Ammon's horn (tissue), 1 donor: ENCODE results near the gene MYO6.
"Not testable (repeated sequence)": the region's sequence is repeated elsewhere in the genome, so short reads cannot be mapped to it uniquely, and the experiment has no call there.

Source experiments
- DNase-seq: peaks from one replicate; pipeline ENCODE4 v3.0.0-alpha.2; 2016; ENCODE audit warnings: low spot score

The MYO6 gene

DNA sequence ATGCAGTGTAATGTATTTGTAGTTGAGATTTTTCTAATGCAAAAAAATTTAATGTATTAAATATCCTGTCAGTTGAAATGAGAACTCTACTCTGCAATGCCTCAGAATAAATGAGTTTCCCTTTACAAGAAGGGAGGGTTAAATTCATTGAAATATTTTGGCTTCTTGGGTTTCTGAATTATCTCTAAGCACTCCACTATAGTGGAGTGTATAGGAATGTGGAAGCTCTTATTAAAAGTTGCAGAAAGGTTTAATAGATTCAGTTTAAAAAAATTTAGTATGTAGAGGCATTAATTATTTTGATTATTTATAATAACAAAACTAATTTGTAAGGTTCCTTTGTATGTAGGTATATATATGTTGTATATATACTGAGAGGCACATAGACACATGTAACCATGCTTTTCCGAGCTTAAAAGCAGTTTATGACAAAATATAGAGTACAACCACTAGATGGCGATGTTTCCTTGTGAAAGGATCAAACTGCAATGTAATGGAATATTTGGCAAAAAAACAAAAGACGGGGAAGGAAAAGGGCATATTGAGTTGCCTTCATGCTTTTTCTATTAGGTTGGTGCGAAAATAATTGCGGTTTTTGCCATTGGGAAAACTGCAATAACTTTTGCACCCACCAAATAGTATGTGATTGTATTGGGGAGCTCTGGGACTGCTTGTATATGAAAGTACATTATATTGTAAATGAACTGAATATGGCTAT, 144.2 kb downstream of the MYO6 start:
- peak; percentile 78 for DNase-seq

DNA sequence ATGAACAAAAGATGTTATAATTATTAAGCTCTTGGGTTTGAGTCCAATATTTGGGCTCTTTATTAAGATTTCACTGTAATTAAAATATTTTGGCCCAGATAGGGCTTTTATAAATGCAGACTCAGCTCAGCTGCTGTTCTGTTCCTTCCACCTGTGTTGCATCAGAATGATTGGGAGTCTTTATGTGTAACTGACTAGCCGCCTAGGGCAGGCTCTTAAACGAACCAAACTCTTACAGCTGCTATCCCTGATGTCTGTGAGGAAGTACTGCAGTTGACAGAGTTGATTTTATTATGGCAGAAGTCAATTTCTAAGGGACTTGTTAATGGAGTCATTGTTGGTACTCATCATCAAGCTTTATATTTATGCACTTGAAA, 144.7 kb downstream of the MYO6 start:
- DNase-seq, result no peak

DNA sequence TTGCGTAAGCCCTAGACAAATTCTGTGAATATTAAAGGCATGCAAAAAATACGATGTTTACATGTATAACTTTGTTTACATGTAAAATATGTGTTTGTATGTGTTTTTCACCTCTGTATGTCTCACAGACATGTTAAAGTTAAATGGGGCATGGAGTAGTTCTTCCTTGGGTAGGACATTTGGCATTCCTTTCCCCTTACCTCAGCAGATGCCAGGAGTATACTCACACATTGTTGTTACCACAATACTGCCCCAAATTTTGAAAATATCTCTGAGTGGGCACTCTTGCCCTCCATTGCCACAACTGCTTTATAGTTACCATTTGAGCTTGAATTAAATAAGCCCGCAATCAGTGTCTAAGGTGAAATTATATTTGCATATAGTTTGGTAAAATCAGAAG, 147.5 kb downstream of the MYO6 start:
- no peak for DNase-seq

DNA sequence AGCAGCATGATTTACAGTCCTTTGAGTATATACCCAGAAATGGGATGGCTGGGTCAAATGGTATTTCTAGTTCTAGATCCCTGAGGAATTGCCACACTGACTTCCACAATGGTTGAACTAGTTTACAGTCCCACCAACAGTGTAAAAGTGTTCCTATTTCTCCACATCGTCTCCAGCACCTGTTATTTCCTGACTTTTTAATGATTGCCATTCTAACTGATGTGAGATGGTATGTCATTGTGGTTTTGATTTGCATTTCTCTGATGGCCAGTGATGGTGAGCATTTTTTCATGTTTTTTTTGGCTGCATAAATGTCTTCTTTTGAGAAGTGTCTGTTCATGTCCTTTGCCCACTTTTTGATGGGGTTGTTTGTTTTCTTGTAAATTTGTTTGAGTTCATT, 151.2 kb downstream of the MYO6 start:
- DNase-seq, result not testable (repeated sequence)

DNA sequence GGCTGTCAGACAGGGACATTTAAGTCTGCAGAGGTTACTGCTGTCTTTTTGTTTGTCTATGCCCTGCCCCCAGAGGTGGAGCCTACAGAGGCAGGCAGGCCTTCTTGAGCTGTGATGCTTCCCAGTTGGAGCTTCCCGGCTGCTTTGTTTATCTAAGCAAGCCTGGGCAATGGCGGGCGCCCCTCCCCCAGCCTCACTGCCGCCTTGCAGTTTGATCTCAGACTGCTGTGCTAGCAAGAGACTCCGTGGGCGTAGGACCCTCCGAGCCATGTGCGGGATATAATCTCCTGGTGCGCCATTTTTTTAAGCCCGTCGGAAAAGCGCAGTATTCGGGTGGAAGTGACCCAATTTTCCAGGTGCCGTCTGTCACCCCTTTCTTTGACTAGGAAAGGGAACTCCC, 156.1 kb downstream of the MYO6 start:
- DNase-seq, result not testable (repeated sequence)

DNA sequence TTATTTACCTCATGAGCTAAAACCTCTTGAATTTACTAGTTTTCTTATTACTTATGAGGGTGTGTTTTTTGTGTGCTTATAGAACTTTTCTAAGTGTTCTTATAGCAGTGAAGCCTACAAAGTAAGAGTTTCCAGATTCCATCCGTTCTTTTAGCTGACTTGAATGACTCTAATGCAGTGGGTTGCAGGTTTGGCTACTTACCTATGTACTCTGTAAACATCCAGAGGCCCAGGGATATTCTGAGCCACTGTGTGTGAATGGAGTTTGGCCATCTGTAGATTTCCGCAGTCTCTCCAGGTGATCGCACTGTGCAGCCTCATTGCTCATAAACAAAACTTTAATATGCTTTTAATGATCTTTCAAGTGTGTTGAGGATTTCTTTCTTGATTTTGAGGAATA, 157.8 kb downstream of the MYO6 start:
- no peak for DNase-seq

DNA sequence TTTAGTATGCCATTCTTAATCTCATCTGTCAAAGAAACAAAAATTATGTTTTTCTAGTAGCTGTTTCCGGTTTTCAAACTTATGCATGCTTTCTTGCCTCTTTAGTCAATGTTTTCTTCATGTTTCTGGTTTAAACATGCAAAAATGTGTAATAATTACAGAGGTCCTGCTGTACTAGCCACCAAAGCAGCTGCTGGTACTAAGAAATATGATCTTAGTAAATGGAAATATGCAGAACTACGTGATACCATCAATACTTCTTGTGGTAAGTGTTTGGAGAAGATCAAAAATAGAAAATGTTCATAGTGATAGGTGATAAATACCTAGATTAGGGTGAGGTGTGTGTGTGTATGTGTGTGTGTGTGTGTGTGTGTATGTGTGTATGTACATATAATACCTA, 158.4 kb downstream of the MYO6 start:
- DNase-seq, result no peak

DNA sequence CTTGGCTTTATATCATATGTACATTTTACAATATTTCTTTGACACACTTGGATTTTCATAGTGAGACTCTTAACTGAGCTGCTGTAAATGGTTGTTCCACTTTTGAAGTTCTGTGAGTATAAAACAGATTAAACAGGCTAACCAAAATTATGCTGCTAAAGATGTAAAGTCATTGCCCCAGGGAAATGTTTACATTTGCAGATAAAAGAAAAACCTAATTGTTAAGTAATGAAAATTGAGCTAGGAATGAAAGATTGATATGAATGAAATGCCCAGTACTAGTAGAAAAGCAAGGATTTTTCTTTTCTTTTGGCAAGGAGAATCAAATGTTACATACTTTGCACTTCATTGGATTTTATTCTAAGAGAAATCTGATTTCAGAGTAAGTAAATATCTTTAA, 164.0 kb downstream of the MYO6 start:
- no peak for DNase-seq

DNA sequence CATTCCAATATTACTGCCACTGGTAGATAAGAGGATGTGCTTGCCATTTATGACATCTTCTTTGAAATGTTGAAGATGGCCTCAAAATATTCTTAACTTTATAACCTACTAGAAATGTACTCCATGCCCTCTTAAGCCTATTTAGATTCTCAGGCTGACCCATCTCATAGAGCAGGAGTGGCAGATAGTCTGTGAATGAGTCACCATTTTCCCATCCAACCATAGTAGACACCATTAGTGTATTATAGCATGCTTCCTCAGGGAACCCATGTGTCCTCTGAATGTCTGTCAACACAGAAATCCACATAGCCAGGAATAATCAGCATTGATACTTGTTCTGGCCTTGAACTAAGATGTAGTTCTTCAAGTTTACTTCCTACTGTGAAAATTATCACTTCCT, 173.2 kb downstream of the MYO6 start:
- no peak for DNase-seq

DNA sequence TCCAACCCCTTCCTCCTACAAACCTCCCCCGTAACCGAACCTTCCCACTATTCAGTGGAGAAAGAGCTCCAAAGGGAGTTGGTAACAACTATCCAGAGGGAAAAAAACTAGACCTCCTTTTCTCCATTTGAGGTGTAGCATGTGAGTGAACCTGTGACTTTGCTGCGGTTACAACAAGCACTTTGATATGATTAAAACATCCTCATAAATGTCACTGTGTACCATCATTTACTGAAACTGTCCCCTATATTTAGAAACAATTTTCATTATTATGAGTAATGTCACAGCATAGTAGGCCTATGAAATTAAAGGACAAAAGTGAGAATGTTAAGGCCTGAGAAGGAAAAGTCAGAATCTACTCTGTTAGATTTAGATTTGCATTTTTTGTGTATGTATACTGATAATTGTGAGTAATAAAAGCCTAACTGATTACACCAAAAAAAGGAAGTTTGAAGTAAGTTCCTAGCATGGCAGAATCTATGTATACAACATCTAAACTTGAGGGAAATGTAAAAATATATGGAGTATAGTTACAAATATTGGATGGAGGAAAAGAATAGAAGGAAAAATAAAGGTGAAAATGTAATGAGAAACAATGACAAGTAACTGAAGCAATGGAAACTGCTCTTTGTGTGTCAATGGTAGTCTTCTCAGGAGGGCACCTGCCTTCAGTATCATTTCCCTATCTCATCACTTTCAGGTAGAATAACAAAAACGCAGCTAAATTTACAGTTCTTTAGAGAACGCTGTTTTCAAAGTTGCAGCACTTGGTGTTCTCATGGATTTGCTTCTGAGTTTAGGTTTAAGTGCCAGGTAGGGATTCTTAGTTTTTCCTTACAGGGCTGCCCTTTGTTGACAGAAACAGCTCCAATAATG, 177.5 kb downstream of the MYO6 start:
- DNase-seq, result no peak

DNA sequence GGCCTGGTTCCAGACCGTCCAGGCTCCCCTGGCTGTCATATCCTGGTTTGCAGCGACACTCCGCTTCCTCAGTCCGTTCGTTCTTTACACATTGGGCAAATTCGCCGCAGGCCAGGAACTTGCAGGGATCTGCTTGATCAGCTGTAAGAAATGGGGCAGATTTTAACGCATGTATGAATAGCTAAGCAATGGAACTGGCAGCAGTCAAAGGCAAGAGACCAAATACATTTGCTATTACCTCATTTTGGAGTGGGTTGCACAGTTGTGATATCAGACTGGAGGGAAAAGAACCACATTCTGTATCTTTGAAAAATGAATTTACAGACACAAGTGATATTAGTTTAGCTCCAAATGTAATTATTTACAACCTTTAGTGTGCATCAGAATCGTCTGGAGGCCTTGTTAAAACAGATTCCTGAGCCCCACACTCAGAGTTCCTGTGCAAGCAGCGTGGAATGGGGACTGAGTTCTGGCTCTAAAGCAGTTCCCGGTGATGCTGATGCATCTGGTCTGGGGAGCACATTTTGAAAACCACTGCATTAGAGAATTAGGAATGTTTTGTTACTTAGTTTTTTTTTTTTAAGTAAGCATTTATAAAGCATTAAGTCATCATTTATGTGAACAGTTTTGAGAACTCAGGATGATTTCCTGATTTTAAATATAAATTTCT, 182.1 kb downstream of the MYO6 start:
- DNase-seq, result no peak

DNA sequence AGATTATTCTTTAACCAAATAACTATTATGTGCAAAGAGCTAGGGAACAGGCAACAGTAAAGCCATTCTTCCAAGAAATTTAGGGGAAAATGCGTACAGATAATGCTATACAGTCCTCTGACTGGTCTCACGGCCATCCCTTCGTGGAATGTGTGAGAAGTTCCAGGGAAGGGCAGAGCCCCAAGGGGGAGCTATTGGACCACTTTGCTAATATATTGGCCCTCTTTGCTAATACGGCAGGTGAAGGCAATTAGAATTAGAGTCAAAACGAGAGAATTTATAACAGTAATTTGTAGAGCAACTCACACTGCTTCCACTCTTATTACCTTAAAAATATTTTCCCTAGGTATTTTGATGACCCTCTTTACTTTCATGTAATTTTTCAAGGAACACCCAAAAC, 183.0 kb downstream of the MYO6 start:
- DNase-seq, result peak; percentile 12

DNA sequence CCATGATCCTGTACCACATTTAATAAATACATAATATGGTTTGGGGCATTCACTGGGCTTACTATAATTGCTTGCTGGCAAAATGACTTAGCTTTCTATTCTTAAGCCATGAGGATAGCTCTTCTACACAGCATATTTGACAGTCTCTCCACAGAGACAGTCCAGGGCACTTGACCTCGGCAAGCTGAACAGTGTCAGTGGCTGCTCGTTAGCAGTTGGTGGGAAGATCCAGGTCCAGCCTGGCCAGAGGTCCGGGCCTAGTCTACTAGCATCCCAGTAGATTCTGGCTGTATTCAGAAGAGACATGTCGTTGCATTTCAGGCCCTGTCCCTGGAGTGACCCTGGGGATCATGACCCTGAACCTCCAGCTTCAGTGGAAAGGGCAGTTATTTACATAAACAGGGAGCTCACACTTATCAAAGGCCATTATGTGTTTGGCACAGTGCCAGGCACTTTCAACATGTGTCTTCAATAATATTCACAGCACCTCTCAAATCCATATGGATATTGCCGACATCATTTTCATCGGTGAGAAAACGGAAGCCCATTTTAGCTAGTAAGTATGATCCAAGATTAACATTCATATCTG, 184.4 kb downstream of the MYO6 start:
- DNase-seq, result peak; percentile 13

DNA sequence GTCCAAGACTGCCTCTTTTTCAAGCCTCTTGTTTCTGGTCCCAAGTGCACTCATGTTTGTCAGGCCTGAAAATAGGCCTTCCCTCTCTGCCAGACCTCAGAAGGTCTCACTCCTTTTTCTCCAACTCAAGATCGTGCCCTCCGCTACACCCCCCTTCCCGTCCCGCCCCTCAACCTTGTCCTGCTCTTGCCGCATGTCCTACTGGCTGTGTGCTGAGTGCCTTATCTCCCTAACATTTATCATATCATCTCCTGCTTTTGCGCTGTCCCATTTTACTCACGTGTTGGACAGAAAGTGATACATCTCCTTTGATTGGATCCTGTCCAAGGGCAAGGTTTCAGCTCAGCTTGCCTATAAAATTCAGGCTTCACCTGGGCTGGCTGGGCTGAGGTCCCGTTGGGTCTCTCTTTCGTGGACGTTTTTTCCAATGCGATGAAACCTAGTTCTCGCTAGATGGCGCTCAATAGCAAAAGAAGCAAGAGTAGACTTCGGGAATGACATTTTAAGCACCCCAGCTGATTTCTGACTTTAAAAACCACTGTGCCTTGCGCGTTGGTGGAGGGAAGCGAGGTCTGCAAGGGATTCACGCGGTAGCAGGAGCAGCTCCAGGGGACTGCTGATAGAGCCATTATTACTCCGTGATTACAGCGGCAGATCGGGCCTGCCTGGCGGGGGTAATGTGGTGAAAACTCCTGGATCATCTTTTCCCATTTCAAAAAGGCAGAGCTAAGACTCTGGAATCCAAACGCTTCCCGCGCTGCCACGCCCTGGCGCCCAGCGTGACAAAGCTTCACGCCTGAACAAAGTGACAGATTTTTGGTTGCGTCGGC, 185.8 kb downstream of the MYO6 start:
- DNase-seq, result peak; percentile 85

DNA sequence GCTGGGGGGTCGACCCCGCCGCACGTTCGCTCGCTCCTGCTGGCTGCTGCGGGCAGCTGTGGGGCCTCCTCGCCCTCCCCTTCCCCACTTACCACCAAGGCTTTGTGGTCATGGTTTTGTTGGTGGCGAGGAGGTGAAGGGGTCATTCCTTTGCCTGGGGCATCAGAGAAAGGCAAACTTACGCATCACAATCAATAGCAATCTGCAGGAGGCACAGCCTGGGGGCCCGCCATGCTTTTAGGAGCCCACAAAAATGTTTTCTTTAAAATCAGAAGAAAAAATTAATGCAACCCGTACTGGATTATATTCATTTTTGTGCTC, 186.4 kb downstream of the MYO6 start:
- DNase-seq, result no peak

DNA sequence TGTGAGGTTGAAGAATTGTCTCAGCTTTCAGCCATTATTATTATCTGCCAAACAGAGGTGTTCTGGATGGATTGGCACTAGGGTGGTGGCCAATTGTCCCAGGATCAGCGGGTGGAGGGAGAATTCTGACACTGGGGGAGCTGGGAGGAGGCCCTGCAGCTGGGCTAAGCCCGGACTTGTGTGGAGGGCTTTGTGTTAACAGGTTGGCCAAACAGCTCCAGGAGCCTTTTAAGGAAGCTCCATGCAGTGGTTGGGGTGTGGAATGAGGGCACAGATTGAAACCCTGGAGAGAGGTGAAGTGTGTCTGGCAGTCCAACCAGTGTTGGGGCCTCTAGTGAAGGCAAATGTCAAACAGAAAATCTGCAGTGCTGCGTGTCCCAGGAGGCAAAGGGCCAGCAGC, 187.6 kb downstream of the MYO6 start:
- no peak for DNase-seq

DNA sequence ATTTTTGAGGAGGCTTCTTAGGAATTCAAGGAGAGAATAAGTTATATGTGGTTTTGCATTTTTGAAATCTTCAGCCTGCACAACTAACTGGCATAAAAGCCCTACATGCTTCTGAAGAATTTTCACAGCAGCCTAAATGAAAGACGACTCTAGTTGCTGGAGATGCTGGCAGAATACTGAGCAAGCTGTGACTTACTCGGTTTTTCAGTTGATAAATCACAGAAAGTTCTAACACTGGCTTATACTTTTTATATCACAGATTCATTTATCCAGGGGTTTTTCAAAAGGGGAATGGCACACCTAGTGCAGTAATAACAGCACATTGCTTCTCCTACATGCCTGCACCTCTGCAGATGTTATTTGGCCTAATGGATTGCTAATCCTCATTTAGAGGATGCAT, 188.8 kb downstream of the MYO6 start:
- no peak for DNase-seq

DNA sequence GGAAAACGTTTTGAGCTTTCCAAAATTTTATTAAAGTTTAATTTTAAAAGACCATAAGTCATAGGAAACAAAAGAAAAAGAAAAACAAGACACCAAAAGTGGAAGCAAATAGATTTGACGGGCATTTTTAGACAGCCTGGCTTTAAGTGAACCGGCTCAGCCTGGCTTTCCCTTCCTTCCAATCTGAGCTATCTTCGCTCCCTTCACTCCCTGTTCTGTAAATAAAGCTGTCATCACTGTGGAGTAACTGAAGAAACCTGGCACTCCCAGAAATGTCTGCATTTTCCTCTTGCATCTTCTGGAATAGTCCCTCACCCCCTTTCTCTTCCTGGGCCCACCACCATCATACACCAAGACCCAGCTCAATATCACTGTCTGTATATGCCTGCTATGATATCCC, 191.5 kb downstream of the MYO6 start:
- no peak for DNase-seq

DNA sequence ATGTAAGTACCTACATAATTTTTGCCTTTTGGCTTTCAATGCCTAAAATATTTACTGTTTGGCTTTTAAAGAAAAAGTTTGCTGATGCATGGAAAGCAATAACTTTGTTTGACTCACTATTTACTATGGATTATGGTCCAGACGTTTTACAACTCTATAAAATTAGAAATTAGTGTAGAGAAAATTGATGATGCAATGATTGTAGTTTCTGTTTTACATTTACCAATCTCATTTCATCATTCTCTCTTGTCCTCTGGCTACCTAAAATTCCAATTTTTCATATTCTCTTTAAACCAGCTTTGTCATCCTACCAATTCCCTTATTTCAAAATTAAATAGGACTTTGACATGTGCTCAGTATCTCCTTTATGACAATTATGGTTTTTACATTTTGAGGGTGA, 192.5 kb downstream of the MYO6 start:
- DNase-seq, result no peak

DNA sequence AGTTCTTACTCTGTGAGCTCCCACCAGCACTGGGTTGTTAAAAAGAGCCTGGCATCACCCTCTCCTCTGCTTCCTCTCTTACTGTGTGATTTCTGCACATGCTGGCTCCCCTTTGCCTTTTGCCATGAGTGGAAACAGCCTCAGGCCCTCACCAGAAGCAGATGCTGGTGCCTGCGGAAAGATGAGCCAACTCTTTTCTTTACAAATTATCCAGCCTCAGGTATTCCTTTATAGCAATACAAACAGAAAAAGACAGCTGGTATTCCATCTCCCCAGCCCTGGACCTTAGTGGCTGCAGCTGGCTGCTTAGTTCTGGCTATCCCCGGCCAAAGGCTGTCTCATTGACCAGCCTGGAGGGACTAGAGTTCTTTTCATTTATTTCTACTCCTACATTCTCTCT, 194.3 kb downstream of the MYO6 start:
- DNase-seq, result no peak

DNA sequence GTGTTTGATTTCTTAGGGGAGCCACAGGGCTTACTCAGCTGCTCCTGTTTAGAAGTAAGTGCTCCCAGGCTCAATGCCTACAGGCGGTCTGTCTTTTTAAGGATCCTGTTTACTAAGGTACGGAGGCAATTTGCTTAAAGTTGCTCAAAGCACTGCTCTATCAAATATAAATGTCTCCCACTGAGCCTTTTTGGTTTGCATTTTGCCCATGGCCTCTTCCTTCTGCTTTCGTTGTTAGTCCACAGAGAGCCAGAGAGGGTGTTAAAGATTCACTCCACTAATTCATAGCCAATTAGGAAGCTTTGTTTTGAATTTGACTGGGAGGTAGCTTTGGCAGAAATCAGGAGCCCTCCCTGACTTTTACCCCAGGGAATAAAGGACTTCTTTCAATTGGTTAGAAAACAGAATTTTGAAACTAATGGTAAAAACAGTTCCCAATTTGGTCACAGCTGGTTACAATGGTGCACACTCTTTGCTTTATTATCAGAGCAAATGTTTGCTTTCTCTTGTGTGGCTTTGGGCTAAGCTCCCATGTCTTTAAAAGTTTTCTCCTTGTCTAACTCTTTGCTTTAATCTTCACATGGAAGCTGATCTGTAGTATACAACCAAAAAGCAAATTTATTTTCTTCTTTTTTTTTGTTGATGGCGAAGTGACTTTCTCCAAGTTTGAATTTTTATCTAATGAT, 197.2 kb downstream of the MYO6 start:
- DNase-seq, result no peak
